ENCODE results near the gene PDE6C. TPM values are rescaled to one million over a fixed set of nuclear protein-coding genes. Genes with fewer than 3 reads are reported as not detected.

Gene PDE6C
- polyA plus RNA-seq, 1 experiment: not detected

DNA sequence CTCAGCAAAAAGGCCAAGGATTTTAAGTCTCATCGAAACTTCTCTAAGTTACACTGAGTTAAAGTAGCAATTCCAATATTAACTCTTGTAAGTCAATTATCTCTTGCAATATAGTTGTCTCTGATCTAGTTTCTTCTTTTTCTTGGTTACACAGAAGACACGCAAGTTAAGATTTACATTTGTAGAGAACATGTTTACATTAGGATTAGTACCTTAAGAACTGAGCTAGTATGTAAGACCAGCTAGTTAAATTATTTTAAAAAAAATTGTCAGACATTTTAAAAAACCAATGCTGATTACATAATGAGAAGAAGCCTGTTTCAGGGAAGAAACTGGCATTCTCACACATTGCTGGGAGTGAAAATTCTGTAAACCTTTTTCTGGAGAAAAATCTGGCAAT is 58.7 kb downstream of the PDE6C start:
- CTCF ChIA-PET: interaction anchor here (0.7 to 1.4 kb wide), 4 partner anchors 8 to 128 kb away, joined by 3 to 5 read pairs (median 4); no protein-coding TSS in a partner anchor
- TF ChIP-seq, protein P1, sequence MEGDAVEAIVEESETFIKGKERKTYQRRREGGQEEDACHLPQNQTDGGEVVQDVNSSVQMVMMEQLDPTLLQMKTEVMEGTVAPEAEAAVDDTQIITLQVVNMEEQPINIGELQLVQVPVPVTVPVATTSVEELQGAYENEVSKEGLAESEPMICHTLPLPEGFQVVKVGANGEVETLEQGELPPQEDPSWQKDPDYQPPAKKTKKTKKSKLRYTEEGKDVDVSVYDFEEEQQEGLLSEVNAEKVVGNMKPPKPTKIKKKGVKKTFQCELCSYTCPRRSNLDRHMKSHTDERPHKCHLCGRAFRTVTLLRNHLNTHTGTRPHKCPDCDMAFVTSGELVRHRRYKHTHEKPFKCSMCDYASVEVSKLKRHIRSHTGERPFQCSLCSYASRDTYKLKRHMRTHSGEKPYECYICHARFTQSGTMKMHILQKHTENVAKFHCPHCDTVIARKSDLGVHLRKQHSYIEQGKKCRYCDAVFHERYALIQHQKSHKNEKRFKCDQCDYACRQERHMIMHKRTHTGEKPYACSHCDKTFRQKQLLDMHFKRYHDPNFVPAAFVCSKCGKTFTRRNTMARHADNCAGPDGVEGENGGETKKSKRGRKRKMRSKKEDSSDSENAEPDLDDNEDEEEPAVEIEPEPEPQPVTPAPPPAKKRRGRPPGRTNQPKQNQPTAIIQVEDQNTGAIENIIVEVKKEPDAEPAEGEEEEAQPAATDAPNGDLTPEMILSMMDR (IDR thresholded peaks at IDR 0.05; ENCODE audit: low read depth, low read length): no peak

DNA sequence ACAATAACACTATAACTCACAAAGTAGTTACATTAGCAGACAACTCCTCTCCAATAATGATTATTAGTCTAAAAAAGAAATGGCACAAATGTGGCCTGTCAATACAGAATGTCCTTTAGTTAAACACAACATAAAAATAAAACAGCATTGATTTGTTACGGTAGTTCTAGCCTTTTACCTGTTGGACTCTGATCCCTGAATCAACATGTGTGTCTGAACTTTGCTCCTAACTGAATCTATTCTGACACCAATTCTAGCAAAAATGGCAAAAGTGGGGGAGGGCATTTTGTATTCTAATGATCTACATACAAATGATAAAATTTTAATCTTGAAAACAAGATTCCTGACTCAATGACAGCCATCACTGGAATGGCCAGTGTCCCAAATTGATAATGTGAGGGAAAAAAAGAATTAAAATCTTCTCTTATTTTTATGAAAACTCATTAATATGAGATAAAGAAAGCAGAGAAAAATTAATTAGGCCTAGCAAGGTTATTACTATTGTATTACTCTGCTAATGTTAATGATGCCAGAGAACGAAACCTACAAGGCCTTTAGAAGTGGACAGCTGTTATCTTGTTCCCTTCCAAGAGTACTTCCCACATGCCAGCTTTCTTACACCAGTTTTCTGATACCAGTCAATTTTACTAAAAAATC is 59.8 kb downstream of the PDE6C start:
- Histone ChIP-seq H3K27ac (ENCODE audit: low read depth, low read length) (no peak overlapping the region), H3K4me3 (ENCODE audit: low read depth, low read length) (no peak overlapping the region), H3K9me3 (ENCODE audit: control insufficient read depth, insufficient read depth, low read length) (no peaks in the 10 kb centered on the region), H3K27me3 (ENCODE audit: control insufficient read depth, insufficient read depth, low read length) (no peaks in the 10 kb centered on the region)
- CTCF ChIA-PET: no interaction called here
- POLR2A ChIA-PET: no interaction called here
- no peak for DNase-seq (ENCODE audit: low read depth, low spot score)
- TF ChIP-seq, protein P1 (IDR thresholded peaks at IDR 0.05; ENCODE audit: low read depth, low read length): no peak

More for the DNA sequence above, 58.7 kb downstream of the PDE6C start:
- H3K9me3 ChIP-seq (ENCODE audit: control insufficient read depth, insufficient read depth, low read length): no peaks in the 10 kb centered on the region
- H3K27me3 ChIP-seq (ENCODE audit: control insufficient read depth, insufficient read depth, low read length): no peaks in the 10 kb centered on the region
- H3K4me3 ChIP-seq (ENCODE audit: low read depth, low read length): no peak overlapping the region
- POLR2A ChIA-PET: no interaction called here
- H3K27ac ChIP-seq (ENCODE audit: low read depth, low read length): no peak overlapping the region
- DNase-seq (ENCODE audit: low read depth, low spot score): no peak

DNA sequence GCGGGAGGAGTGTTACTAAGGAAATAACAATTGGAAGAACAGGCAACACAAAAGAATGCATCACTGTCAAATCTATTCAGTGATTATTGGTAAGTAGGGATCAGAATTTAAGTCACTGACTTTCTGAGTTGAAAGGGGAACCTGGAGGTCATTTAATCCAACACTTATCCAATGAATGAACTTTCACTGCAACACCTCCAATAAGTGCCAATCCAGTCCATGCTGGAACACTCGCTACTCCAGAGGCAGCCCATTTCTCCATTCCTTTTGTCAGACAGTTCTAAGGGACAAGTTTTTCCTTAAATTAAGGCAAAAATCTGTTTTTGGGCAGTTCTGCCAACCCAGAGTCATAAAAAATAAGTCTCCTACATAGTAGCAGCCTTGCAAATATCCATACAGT is 60.6 kb downstream of the PDE6C start:
- Histone ChIP-seq H3K4me3 (ENCODE audit: low read depth, low read length) (no peak overlapping the region), H3K9me3 (ENCODE audit: control insufficient read depth, insufficient read depth, low read length) (no peaks in the 10 kb centered on the region), H3K27ac (ENCODE audit: low read depth, low read length) (no peak overlapping the region), H3K27me3 (ENCODE audit: control insufficient read depth, insufficient read depth, low read length) (no peaks in the 10 kb centered on the region)
- DNase-seq (ENCODE audit: low read depth, low spot score): no peak
- CTCF ChIA-PET: no interaction called here
- POLR2A ChIA-PET: no interaction called here
- TF ChIP-seq, protein P1 (IDR thresholded peaks at IDR 0.05; ENCODE audit: low read depth, low read length): no peak

DNA sequence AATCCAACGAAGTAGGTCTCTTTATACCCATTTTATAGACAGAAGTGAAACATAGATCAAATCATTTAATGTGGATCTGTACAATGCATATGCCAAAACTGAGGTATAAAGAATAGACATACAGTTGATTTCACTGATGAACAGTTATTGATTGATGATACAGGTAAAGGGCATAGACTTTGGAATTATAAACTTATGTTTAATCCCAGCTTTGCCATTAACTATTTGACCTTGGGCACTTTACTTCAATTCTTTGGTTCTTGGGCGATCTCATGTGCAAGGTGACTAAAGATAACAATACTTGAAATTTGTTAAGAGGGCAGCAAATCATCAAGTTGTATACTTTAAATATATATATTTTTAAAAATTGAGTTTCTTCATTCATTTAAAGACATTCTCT is 61.5 kb downstream of the PDE6C start:
- DNase-seq (ENCODE audit: low read depth, low spot score): no peak
- ChIA-PET POLR2A (no interaction called here), CTCF (no interaction called here)
- Histone ChIP-seq H3K4me3 (ENCODE audit: low read depth, low read length) (no peak overlapping the region), H3K9me3 (ENCODE audit: control insufficient read depth, insufficient read depth, low read length) (no peaks in the 10 kb centered on the region), H3K27me3 (ENCODE audit: control insufficient read depth, insufficient read depth, low read length) (no peaks in the 10 kb centered on the region), H3K27ac (ENCODE audit: low read depth, low read length) (no peak overlapping the region)
- TF ChIP-seq, protein P1 (IDR thresholded peaks at IDR 0.05; ENCODE audit: low read depth, low read length): no peak

DNA sequence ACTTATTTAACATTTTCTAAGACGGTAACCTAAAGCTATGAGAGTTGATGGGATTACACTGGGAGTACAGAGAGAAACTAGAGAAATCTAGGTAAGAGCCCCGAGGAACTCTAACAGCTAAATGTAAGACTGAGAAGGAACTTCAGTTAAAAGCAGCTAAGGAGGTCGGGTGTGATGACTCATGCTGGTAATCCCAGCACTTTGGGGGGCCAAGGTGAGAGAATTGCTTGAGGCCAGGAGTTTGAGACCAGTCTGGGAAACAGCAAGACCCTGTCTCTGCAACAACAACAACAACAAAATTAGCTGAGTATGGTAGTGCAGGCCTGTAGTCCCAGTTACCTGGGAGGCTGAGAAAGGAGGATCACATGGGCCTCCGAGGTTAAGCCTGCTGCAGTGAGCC is 66.0 kb downstream of the PDE6C start:
- ChIA-PET POLR2A (no interaction called here), CTCF (interaction anchor here (1.1 to 8.0 kb wide), 5 partner anchors 23 to 302 kb away, joined by 3 to 101 read pairs (median 6); no protein-coding TSS in a partner anchor)
- Histone ChIP-seq H3K27ac (ENCODE audit: low read depth, low read length) (no peak overlapping the region), H3K4me3 (ENCODE audit: low read depth, low read length) (no peak overlapping the region), H3K9me3 (ENCODE audit: control insufficient read depth, insufficient read depth, low read length) (no peaks in the 10 kb centered on the region), H3K27me3 (ENCODE audit: control insufficient read depth, insufficient read depth, low read length) (no peaks in the 10 kb centered on the region)
- TF ChIP-seq, protein P1 (IDR thresholded peaks at IDR 0.05; ENCODE audit: low read depth, low read length): no peak
- no peak for DNase-seq (ENCODE audit: low read depth, low spot score)

Measured in AG04450 (cell line).